Measurements from ENCODE around the gene OR13C4. TPM values are rescaled to one million over a fixed set of nuclear protein-coding genes. Genes with fewer than 3 reads are reported as not detected.

The OR13C4 gene
- total RNA-seq, 1 experiment from 2014 or later, result 0.24 TPM

DNA sequence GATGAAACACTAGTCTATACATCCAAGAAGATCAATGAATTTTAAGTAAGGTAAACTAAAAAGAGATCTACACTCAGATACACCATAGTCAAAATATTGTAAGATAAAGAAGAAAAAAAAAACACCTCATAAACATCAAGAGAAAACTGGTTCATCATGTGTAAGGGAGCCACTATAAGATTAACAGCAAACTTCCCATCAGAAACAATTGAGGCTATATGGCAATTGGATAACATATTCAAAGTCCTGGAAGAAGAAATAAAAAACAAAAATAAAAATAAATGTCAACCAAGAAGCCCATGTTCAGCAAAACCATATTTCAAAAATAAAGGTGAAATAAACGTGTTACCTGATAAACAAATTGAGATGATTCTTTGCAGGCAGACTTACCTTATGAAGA, 45.6 kb upstream of the OR13C4 start:
- Mint-ChIP-seq H3K36me3 (peaks cover 5% of the 10 kb centered on the region; the same call in 1 of the 2 replicates), H3K27me3 (ENCODE audit: low read depth) (no peaks in the 10 kb centered on the region), H3K9me3 (peaks cover 25% of the 10 kb centered on the region), H3K4me1 (no peaks in the 10 kb centered on the region), H3K4me3 (no peak overlapping the region), H3K27ac (no peak overlapping the region)
- no peak for TF ChIP-seq NR3C1 (CRISPR knock-in tag; conservative IDR thresholded peaks at IDR 0.05; ENCODE audit: low read depth)
- no peak for TF ChIP-seq OVOL2 (CRISPR knock-in tag; IDR thresholded peaks at IDR 0.05; ENCODE audit: borderline replicate concordance)
- no peak for TF ChIP-seq TP53 (CRISPR knock-in tag; IDR thresholded peaks at IDR 0.05)
- TF ChIP-seq, protein P1, sequence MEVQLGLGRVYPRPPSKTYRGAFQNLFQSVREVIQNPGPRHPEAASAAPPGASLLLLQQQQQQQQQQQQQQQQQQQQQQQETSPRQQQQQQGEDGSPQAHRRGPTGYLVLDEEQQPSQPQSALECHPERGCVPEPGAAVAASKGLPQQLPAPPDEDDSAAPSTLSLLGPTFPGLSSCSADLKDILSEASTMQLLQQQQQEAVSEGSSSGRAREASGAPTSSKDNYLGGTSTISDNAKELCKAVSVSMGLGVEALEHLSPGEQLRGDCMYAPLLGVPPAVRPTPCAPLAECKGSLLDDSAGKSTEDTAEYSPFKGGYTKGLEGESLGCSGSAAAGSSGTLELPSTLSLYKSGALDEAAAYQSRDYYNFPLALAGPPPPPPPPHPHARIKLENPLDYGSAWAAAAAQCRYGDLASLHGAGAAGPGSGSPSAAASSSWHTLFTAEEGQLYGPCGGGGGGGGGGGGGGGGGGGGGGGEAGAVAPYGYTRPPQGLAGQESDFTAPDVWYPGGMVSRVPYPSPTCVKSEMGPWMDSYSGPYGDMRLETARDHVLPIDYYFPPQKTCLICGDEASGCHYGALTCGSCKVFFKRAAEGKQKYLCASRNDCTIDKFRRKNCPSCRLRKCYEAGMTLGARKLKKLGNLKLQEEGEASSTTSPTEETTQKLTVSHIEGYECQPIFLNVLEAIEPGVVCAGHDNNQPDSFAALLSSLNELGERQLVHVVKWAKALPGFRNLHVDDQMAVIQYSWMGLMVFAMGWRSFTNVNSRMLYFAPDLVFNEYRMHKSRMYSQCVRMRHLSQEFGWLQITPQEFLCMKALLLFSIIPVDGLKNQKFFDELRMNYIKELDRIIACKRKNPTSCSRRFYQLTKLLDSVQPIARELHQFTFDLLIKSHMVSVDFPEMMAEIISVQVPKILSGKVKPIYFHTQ (CRISPR knock-in tag; IDR thresholded peaks at IDR 0.05), result no peak
- TF ChIP-seq MLX (CRISPR knock-in tag; IDR thresholded peaks at IDR 0.05), result no peak
- TF ChIP-seq ZNF416 (CRISPR knock-in tag; IDR thresholded peaks at IDR 0.05), result no peak
- TF ChIP-seq ZNF396 (CRISPR knock-in tag; IDR thresholded peaks at IDR 0.05; ENCODE audit: borderline replicate concordance), result no peak
- no peak for TF ChIP-seq RORB (CRISPR knock-in tag; IDR thresholded peaks at IDR 0.05)
- peak; percentile 94 for TF ChIP-seq ZNF317 (CRISPR knock-in tag; IDR thresholded peaks at IDR 0.05; ENCODE audit: borderline replicate concordance, low read depth)
- ChIA-PET POLR2A (interaction anchor here (0.6 kb wide), 1 partner anchor 375 kb away, joined by 3 read pairs; no protein-coding TSS in a partner anchor), CTCF (no interaction called here)
- DNase-seq (ENCODE audit: low spot score) (no peak), ATAC-seq (no peak)

DNA sequence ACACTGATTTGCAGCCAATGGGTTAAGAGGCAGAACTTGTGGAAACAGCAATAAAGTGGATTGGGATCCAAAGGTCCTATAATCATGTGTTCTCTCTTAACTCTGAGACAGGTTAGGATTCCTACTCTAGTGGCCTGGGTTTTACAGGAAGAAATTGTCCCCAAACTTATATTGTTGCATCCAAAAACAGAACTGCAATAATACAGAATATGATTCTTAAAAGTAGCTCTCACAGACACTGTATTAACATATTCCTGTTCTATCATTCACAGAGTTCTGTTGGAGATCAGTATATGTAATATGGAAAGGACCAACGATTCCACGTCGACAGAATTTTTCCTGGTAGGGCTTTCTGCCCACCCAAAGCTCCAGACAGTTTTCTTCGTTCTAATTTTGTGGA, 41.9 kb upstream of the OR13C4 start, which contains the start of gene OR13C8:
TSS of gene OR13C8 (plus strand) at position 301 of the 400 bp plus-strand sequence. CDS start at position 301, 0 bp downstream.
- TF ChIP-seq, protein P2, sequence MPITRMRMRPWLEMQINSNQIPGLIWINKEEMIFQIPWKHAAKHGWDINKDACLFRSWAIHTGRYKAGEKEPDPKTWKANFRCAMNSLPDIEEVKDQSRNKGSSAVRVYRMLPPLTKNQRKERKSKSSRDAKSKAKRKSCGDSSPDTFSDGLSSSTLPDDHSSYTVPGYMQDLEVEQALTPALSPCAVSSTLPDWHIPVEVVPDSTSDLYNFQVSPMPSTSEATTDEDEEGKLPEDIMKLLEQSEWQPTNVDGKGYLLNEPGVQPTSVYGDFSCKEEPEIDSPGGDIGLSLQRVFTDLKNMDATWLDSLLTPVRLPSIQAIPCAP (CRISPR knock-in tag; IDR thresholded peaks at IDR 0.05), result no peak
- TF ChIP-seq, protein P3, sequence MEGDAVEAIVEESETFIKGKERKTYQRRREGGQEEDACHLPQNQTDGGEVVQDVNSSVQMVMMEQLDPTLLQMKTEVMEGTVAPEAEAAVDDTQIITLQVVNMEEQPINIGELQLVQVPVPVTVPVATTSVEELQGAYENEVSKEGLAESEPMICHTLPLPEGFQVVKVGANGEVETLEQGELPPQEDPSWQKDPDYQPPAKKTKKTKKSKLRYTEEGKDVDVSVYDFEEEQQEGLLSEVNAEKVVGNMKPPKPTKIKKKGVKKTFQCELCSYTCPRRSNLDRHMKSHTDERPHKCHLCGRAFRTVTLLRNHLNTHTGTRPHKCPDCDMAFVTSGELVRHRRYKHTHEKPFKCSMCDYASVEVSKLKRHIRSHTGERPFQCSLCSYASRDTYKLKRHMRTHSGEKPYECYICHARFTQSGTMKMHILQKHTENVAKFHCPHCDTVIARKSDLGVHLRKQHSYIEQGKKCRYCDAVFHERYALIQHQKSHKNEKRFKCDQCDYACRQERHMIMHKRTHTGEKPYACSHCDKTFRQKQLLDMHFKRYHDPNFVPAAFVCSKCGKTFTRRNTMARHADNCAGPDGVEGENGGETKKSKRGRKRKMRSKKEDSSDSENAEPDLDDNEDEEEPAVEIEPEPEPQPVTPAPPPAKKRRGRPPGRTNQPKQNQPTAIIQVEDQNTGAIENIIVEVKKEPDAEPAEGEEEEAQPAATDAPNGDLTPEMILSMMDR (IDR thresholded peaks at IDR 0.05), result no peak
- no peak for TF ChIP-seq EMX1 (CRISPR knock-in tag; IDR thresholded peaks at IDR 0.05)
- H3K27ac Mint-ChIP-seq, result no peak within 1 kb of the TSS
- no peaks in the 10 kb centered on the region for H3K4me1 Mint-ChIP-seq
- H3K27me3 Mint-ChIP-seq (ENCODE audit: low read depth), result no peaks in the 10 kb centered on the region
- ChIA-PET CTCF (no interaction called here), POLR2A (no interaction called here)
- H3K4me3 Mint-ChIP-seq, result no peak within 1 kb of the TSS
- ATAC-seq (no peak), DNase-seq (ENCODE audit: low spot score) (no peak)
- H3K9me3 Mint-ChIP-seq, result peaks cover 25% of the 10 kb centered on the region
- peaks cover 5% of the 10 kb centered on the region; the same call in 1 of the 2 replicates for H3K36me3 Mint-ChIP-seq

DNA sequence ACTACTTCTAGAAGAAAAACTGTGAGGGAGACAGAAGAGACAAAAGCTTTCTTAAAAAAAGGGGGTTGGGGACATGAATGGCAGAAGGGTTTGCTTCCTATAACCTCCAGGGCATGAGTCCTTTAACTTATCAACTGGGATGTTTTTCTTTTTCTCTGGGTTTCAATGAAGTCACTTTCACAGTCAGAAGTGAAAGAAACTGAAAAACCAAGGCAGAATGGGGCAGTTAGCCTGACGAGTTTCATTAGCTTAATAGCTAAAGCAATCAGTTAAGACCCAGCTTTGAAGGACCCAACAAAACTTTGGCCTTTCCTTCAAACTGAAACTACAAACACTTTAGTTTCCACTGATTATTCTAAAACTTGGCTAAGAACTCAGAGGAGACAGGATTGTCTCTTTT, 37.3 kb upstream of the OR13C4 start:
- Mint-ChIP-seq H3K9me3 (peaks cover 7% of the 10 kb centered on the region), H3K4me3 (no peak overlapping the region), H3K27ac (no peak overlapping the region), H3K36me3 (no peaks in the 10 kb centered on the region), H3K27me3 (ENCODE audit: low read depth) (no peaks in the 10 kb centered on the region), H3K4me1 (no peaks in the 10 kb centered on the region)
- POLR2A ChIA-PET, result no interaction called here
- DNase-seq (ENCODE audit: low spot score), result no peak
- CTCF ChIA-PET, result no interaction called here
- no peak for ATAC-seq
- TF ChIP-seq ZNF423 (CRISPR knock-in tag; IDR thresholded peaks at IDR 0.05) (no peak), CREB1 (CRISPR knock-in tag; IDR thresholded peaks at IDR 0.05) (no peak), FOXK1 (CRISPR knock-in tag; IDR thresholded peaks at IDR 0.05) (no peak), HMGA2 (CRISPR knock-in tag; IDR thresholded peaks at IDR 0.05) (no peak), ZNF263 (CRISPR knock-in tag; IDR thresholded peaks at IDR 0.05; ENCODE audit: low read depth) (no peak), JAZF1 (CRISPR knock-in tag; IDR thresholded peaks at IDR 0.05) (no peak), ZNF671 (CRISPR knock-in tag; IDR thresholded peaks at IDR 0.05) (no peak), FOXJ3 (CRISPR knock-in tag; IDR thresholded peaks at IDR 0.05; ENCODE audit: borderline replicate concordance) (no peak)
- TF ChIP-seq, protein P2 (CRISPR knock-in tag; IDR thresholded peaks at IDR 0.05), result no peak
- TF ChIP-seq, protein P4, sequence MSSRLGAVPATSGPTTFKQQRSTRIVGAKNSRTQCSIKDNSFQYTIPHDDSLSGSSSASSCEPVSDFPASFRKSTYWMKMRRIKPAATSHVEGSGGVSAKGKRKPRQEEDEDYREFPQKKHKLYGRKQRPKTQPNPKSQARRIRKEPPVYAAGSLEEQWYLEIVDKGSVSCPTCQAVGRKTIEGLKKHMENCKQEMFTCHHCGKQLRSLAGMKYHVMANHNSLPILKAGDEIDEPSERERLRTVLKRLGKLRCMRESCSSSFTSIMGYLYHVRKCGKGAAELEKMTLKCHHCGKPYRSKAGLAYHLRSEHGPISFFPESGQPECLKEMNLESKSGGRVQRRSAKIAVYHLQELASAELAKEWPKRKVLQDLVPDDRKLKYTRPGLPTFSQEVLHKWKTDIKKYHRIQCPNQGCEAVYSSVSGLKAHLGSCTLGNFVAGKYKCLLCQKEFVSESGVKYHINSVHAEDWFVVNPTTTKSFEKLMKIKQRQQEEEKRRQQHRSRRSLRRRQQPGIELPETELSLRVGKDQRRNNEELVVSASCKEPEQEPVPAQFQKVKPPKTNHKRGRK (CRISPR knock-in tag; IDR thresholded peaks at IDR 0.05; ENCODE audit: borderline replicate concordance), result no peak
- TF ChIP-seq, protein P5, sequence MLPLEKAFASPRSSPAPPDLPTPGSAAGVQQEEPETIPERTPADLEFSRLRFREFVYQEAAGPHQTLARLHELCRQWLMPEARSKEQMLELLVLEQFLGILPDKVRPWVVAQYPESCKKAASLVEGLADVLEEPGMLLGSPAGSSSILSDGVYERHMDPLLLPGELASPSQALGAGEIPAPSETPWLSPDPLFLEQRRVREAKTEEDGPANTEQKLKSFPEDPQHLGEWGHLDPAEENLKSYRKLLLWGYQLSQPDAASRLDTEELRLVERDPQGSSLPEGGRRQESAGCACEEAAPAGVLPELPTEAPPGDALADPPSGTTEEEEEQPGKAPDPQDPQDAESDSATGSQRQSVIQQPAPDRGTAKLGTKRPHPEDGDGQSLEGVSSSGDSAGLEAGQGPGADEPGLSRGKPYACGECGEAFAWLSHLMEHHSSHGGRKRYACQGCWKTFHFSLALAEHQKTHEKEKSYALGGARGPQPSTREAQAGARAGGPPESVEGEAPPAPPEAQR (CRISPR knock-in tag; IDR thresholded peaks at IDR 0.05), result no peak
- TF ChIP-seq, protein P6, sequence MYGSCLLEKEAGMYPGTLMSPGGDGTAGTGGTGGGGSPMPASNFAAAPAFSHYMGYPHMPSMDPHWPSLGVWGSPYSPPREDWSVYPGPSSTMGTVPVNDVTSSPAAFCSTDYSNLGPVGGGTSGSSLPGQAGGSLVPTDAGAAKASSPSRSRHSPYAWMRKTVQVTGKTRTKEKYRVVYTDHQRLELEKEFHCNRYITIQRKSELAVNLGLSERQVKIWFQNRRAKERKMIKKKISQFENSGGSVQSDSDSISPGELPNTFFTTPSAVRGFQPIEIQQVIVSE (CRISPR knock-in tag; IDR thresholded peaks at IDR 0.05; ENCODE audit: borderline replicate concordance), result no peak

Data from WTC11 (cell line).